ENCODE data around the gene MC1R. TPM values are rescaled to one million over a fixed set of nuclear protein-coding genes. Genes with fewer than 3 reads are reported as not detected.
"Not testable (repeated sequence)": the region's sequence is repeated elsewhere in the genome, so short reads cannot be mapped to it uniquely, and the experiment has no call there.

The MC1R gene
- polyA plus RNA-seq, 1 donor, result 9.4 TPM

GRCh38 chr16:89922884-89923639 lies 4.4 kb downstream of the MC1R start, which contains the start of gene TUBB3:
TUBB3 (plus strand) TSS chr16:89923342; CDS start chr16:89923402, 60 bp downstream.
- peak within 1 kb of the TSS; percentile 56 for H3K4me3 ChIP-seq (ENCODE audit: low read length)
- peaks cover 28% of the 10 kb centered on the region for H3K9me3 ChIP-seq (ENCODE audit: control insufficient read depth, low read depth, low read length)
- peaks cover 78% of the 10 kb centered on the region for H3K27me3 ChIP-seq (ENCODE audit: control insufficient read depth, insufficient read depth, low read length)
- H3K36me3 ChIP-seq (ENCODE audit: control insufficient read depth, insufficient read depth, low read length), result no peaks in the 10 kb centered on the region
- peak in 1 of 2 donors; percentile 74 for DNase-seq
- no CpG with 5 or more reads among the region's 88 CpGs for WGBS (ENCODE audit: insufficient coverage, low lambda C conversion rate)
- peak within 1 kb of the TSS; percentile 65 for H3K27ac ChIP-seq (ENCODE audit: low read length)
- H3K4me1 ChIP-seq (ENCODE audit: control insufficient read depth, insufficient read depth, low read length), result peaks cover 38% of the 10 kb centered on the region

GRCh38 chr16:89923640-89924296 lies 5.1 kb downstream of the MC1R start:
- H3K27ac ChIP-seq (ENCODE audit: low read length), result no peak overlapping the region
- H3K4me1 ChIP-seq (ENCODE audit: control insufficient read depth, insufficient read depth, low read length), result peaks cover 31% of the 10 kb centered on the region
- no peaks in the 10 kb centered on the region for H3K36me3 ChIP-seq (ENCODE audit: control insufficient read depth, insufficient read depth, low read length)
- peaks cover 72% of the 10 kb centered on the region for H3K27me3 ChIP-seq (ENCODE audit: control insufficient read depth, insufficient read depth, low read length)
- no CpG with 5 or more reads among the region's 41 CpGs for WGBS (ENCODE audit: insufficient coverage, low lambda C conversion rate)
- DNase-seq, result no peak
- peaks cover 26% of the 10 kb centered on the region for H3K9me3 ChIP-seq (ENCODE audit: control insufficient read depth, low read depth, low read length)
- peak overlapping the region; percentile 32 for H3K4me3 ChIP-seq (ENCODE audit: low read length)

- Histone ChIP-seq H3K9me3 (ENCODE audit: control insufficient read depth, low read depth, low read length) (peaks cover 24% of the 10 kb centered on the region), H3K27me3 (ENCODE audit: control insufficient read depth, insufficient read depth, low read length) (peaks cover 66% of the 10 kb centered on the region), H3K4me3 (ENCODE audit: low read length) (peak overlapping the region; percentile 32), H3K36me3 (ENCODE audit: control insufficient read depth, insufficient read depth, low read length) (no peaks in the 10 kb centered on the region), H3K27ac (ENCODE audit: low read length) (no peak overlapping the region), H3K4me1 (ENCODE audit: control insufficient read depth, insufficient read depth, low read length) (peaks cover 28% of the 10 kb centered on the region)
- peak in 1 of 2 donors; percentile 38 for DNase-seq
- WGBS (ENCODE audit: insufficient coverage, low lambda C conversion rate), result no CpG with 5 or more reads among the region's 14 CpGs
Observed at GRCh38 chr16:89924297-89924924, 5.7 kb downstream of the MC1R start.

GRCh38 chr16:89924925-89925307 lies 6.3 kb downstream of the MC1R start:
- Histone ChIP-seq H3K27ac (ENCODE audit: low read length) (no peak overlapping the region), H3K36me3 (ENCODE audit: control insufficient read depth, insufficient read depth, low read length) (no peaks in the 10 kb centered on the region), H3K4me1 (ENCODE audit: control insufficient read depth, insufficient read depth, low read length) (peaks cover 28% of the 10 kb centered on the region), H3K4me3 (ENCODE audit: low read length) (no peak overlapping the region), H3K27me3 (ENCODE audit: control insufficient read depth, insufficient read depth, low read length) (peaks cover 61% of the 10 kb centered on the region), H3K9me3 (ENCODE audit: control insufficient read depth, low read depth, low read length) (peaks cover 19% of the 10 kb centered on the region)
- no CpG with 5 or more reads among the region's 4 CpGs for WGBS (ENCODE audit: insufficient coverage, low lambda C conversion rate)
- DNase-seq, result no peak

- Histone ChIP-seq H3K27ac (ENCODE audit: low read length) (no peak overlapping the region), H3K4me1 (ENCODE audit: control insufficient read depth, insufficient read depth, low read length) (peaks cover 28% of the 10 kb centered on the region), H3K4me3 (ENCODE audit: low read length) (peak overlapping the region; percentile 36), H3K27me3 (ENCODE audit: control insufficient read depth, insufficient read depth, low read length) (peaks cover 54% of the 10 kb centered on the region), H3K36me3 (ENCODE audit: control insufficient read depth, insufficient read depth, low read length) (no peaks in the 10 kb centered on the region), H3K9me3 (ENCODE audit: control insufficient read depth, low read depth, low read length) (peaks cover 18% of the 10 kb centered on the region)
- WGBS (ENCODE audit: insufficient coverage, low lambda C conversion rate), result no CpG with 5 or more reads among the region's 42 CpGs
- no peak for DNase-seq
Observed at GRCh38 chr16:89925596-89926079, 7.0 kb downstream of the MC1R start.

GRCh38 chr16:89931305-89931896 lies 12.7 kb downstream of the MC1R start:
- no peak overlapping the region for H3K27ac ChIP-seq (ENCODE audit: low read length)
- no peaks in the 10 kb centered on the region for H3K36me3 ChIP-seq (ENCODE audit: control insufficient read depth, insufficient read depth, low read length)
- H3K4me3 ChIP-seq (ENCODE audit: low read length), result no peak overlapping the region
- H3K4me1 ChIP-seq (ENCODE audit: control insufficient read depth, insufficient read depth, low read length), result no peaks in the 10 kb centered on the region
- H3K27me3 ChIP-seq (ENCODE audit: control insufficient read depth, insufficient read depth, low read length), result peaks cover 4% of the 10 kb centered on the region
- DNase-seq, result no peak
- WGBS (ENCODE audit: insufficient coverage, low lambda C conversion rate), result no CpG with 5 or more reads among the region's 16 CpGs
- H3K9me3 ChIP-seq (ENCODE audit: control insufficient read depth, low read depth, low read length), result peaks cover 5% of the 10 kb centered on the region

- no peaks in the 10 kb centered on the region for H3K4me1 ChIP-seq (ENCODE audit: control insufficient read depth, insufficient read depth, low read length)
- H3K9me3 ChIP-seq (ENCODE audit: control insufficient read depth, low read depth, low read length), result peaks cover 4% of the 10 kb centered on the region
- no peak overlapping the region for H3K27ac ChIP-seq (ENCODE audit: low read length)
- peaks cover 4% of the 10 kb centered on the region for H3K27me3 ChIP-seq (ENCODE audit: control insufficient read depth, insufficient read depth, low read length)
- no peaks in the 10 kb centered on the region for H3K36me3 ChIP-seq (ENCODE audit: control insufficient read depth, insufficient read depth, low read length)
- DNase-seq, result no peak
- no CpG with 5 or more reads among the region's 6 CpGs for WGBS (ENCODE audit: insufficient coverage, low lambda C conversion rate)
- no peak overlapping the region for H3K4me3 ChIP-seq (ENCODE audit: low read length)
Observed at GRCh38 chr16:89931964-89932363, 13.3 kb downstream of the MC1R start.

GRCh38 chr16:89934019-89934418 lies 15.4 kb downstream of the MC1R start:
- no CpG with 5 or more reads among the region's 29 CpGs for WGBS (ENCODE audit: insufficient coverage, low lambda C conversion rate)
- DNase-seq; H3K36me3 ChIP-seq (ENCODE audit: control insufficient read depth, insufficient read depth, low read length); H3K9me3 ChIP-seq (ENCODE audit: control insufficient read depth, low read depth, low read length); H3K4me1 ChIP-seq (ENCODE audit: control insufficient read depth, insufficient read depth, low read length); H3K27ac ChIP-seq (ENCODE audit: low read length); H3K27me3 ChIP-seq (ENCODE audit: control insufficient read depth, insufficient read depth, low read length); H3K4me3 ChIP-seq (ENCODE audit: low read length): not testable (repeated sequence)

- H3K27ac ChIP-seq (ENCODE audit: low read length), result no peak overlapping the region
- no peak for DNase-seq
- WGBS (ENCODE audit: insufficient coverage, low lambda C conversion rate), result no CpG with 5 or more reads among the region's 61 CpGs
Observed at GRCh38 chr16:89934611-89935553, 16.2 kb downstream of the MC1R start.

More at GRCh38 chr16:89934611-89935553, 16.2 kb downstream of the MC1R start:
- Histone ChIP-seq H3K36me3 (ENCODE audit: control insufficient read depth, insufficient read depth, low read length) (no peaks in the 10 kb centered on the region), H3K4me3 (ENCODE audit: low read length) (no peak overlapping the region), H3K9me3 (ENCODE audit: control insufficient read depth, low read depth, low read length) (peaks cover 4% of the 10 kb centered on the region), H3K4me1 (ENCODE audit: control insufficient read depth, insufficient read depth, low read length) (no peaks in the 10 kb centered on the region), H3K27me3 (ENCODE audit: control insufficient read depth, insufficient read depth, low read length) (no peaks in the 10 kb centered on the region)
